A549 (cell line): ENCODE data around the gene FBH1.
"Not testable (repeated sequence)": the region's sequence is repeated elsewhere in the genome, so short reads cannot be mapped to it uniquely, and the experiment has no call there.

Source experiments
- BHLHE40 ChIP-seq: IDR thresholded peaks from 2 replicates; pipeline ENCODE4 v1.6.1; 2012; ENCODE audit warnings: low read depth, low read length, inconsistent platforms
- CEBPB ChIP-seq, 2 experiments: fragments of >200 bp in 1 of 2; sonication (Bioruptor Twin) in 1 of 2; formaldehyde crosslinking in 1 of 2; IDR thresholded peaks; 2 replicates each; pipeline ENCODE4 v1.6.1; 2012 to 2016
- EP300 ChIP-seq, 2 experiments: fragments of >200 bp; sonication (Bioruptor Twin); formaldehyde crosslinking; IDR thresholded peaks; 2 replicates in 1 of 2; 3 replicates in 1 of 2; pipeline ENCODE4 v1.6.1; 2016 to 2017
- ESRRA ChIP-seq: fragments of 150-350 bp; IDR thresholded peaks from 2 replicates; pipeline ENCODE4 v1.6.1; 2014; ENCODE audit warnings: mild to moderate bottlenecking, low read length, borderline replicate concordance
- FOSB ChIP-seq: fragments of 250-450 bp; sonication (Bioruptor Pico); IDR thresholded peaks from 2 replicates; pipeline ENCODE4 v1.5.0; 2020; ENCODE audit warnings: mild to moderate bottlenecking, moderate library complexity
- HDAC2 ChIP-seq: fragments of 200-600 bp; sonication (generic); IDR thresholded peaks from 2 replicates; pipeline ENCODE4 v1.6.1; 2016
- HMGXB4 ChIP-seq: fragments of 250-450 bp; sonication (Bioruptor Pico); IDR thresholded peaks from 2 replicates; pipeline ENCODE4 v1.5.0; 2021; ENCODE audit warnings: mild to moderate bottlenecking, moderate library complexity, borderline replicate concordance
- MAX ChIP-seq: IDR thresholded peaks from 2 replicates; pipeline ENCODE4 v1.6.1; 2012
- MYC ChIP-seq: IDR thresholded peaks from 2 replicates; pipeline ENCODE4 v1.6.1; 2012; ENCODE audit warnings: mild to moderate bottlenecking, inconsistent platforms, low read length, improper control_type of control experiment, borderline replicate concordance
- POLR2A ChIP-seq: IDR thresholded peaks from 2 replicates; pipeline ENCODE4 v1.6.1; 2012; ENCODE audit warnings: mild to moderate bottlenecking, low read length
- ZFP36 ChIP-seq: fragments of 450-650 bp; IDR thresholded peaks from 2 replicates; pipeline ENCODE4 v1.6.1; 2014; ENCODE audit warnings: borderline replicate concordance; ENCODE audit not compliant: partially characterized antibody
- TF ChIP-seq, protein P1 (sequence below): fragments of >200 bp; sonication (Bioruptor Twin); formaldehyde crosslinking; IDR thresholded peaks from 3 replicates; pipeline ENCODE4 v1.5.1; 2016
- TF ChIP-seq, protein P2 (sequence below): fragments of 450-650 bp; IDR thresholded peaks from 2 replicates; pipeline ENCODE4 v1.6.1; 2014; ENCODE audit warnings: antibody characterized with exemption
- TF ChIP-seq, protein P3 (sequence below): fragments of 200-600 bp; sonication (generic); IDR thresholded peaks from 2 replicates; pipeline ENCODE4 v1.6.1; 2016; ENCODE audit warnings: antibody characterized with exemption, mild to moderate bottlenecking, moderate library complexity

DNA sequence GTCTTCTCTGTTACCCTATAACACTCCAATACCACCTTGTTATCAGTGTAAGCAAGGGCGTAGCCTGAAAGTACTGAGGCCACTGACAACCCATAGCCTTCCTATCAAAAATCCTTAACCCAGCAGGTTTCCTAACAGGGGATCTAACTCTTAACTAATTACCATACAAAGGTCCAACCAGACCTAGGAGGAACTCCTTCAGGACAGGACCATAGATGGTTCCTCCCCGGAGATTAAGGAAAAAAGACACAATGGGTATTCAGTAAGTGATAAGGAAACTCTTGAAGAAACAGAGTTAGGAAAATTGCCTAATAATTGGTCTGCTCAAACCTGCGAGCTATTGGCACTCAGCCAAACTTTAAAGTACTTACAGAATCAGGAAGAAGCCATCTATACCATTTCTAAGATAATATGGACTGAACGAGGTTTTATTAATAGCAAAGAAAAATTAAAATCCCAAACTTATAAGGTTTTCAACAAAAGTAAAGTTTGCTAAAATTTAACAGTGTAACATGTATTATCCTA is 22.9 kb upstream of the FBH1 start:
- not testable (repeated sequence) for TF ChIP-seq HDAC2; ZFP36; POLR2A; FOSB (CRISPR knock-in tag); EP300 (IDR thresholded peaks at IDR 0.05); ESRRA; MAX; CEBPB (IDR thresholded peaks at IDR 0.05); BHLHE40; MYC; HMGXB4 (CRISPR knock-in tag)
- TF ChIP-seq, protein P1, sequence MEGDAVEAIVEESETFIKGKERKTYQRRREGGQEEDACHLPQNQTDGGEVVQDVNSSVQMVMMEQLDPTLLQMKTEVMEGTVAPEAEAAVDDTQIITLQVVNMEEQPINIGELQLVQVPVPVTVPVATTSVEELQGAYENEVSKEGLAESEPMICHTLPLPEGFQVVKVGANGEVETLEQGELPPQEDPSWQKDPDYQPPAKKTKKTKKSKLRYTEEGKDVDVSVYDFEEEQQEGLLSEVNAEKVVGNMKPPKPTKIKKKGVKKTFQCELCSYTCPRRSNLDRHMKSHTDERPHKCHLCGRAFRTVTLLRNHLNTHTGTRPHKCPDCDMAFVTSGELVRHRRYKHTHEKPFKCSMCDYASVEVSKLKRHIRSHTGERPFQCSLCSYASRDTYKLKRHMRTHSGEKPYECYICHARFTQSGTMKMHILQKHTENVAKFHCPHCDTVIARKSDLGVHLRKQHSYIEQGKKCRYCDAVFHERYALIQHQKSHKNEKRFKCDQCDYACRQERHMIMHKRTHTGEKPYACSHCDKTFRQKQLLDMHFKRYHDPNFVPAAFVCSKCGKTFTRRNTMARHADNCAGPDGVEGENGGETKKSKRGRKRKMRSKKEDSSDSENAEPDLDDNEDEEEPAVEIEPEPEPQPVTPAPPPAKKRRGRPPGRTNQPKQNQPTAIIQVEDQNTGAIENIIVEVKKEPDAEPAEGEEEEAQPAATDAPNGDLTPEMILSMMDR: not testable (repeated sequence)
- TF ChIP-seq, protein P2, sequence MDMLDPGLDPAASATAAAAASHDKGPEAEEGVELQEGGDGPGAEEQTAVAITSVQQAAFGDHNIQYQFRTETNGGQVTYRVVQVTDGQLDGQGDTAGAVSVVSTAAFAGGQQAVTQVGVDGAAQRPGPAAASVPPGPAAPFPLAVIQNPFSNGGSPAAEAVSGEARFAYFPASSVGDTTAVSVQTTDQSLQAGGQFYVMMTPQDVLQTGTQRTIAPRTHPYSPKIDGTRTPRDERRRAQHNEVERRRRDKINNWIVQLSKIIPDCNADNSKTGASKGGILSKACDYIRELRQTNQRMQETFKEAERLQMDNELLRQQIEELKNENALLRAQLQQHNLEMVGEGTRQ: not testable (repeated sequence)
- TF ChIP-seq, protein P3, sequence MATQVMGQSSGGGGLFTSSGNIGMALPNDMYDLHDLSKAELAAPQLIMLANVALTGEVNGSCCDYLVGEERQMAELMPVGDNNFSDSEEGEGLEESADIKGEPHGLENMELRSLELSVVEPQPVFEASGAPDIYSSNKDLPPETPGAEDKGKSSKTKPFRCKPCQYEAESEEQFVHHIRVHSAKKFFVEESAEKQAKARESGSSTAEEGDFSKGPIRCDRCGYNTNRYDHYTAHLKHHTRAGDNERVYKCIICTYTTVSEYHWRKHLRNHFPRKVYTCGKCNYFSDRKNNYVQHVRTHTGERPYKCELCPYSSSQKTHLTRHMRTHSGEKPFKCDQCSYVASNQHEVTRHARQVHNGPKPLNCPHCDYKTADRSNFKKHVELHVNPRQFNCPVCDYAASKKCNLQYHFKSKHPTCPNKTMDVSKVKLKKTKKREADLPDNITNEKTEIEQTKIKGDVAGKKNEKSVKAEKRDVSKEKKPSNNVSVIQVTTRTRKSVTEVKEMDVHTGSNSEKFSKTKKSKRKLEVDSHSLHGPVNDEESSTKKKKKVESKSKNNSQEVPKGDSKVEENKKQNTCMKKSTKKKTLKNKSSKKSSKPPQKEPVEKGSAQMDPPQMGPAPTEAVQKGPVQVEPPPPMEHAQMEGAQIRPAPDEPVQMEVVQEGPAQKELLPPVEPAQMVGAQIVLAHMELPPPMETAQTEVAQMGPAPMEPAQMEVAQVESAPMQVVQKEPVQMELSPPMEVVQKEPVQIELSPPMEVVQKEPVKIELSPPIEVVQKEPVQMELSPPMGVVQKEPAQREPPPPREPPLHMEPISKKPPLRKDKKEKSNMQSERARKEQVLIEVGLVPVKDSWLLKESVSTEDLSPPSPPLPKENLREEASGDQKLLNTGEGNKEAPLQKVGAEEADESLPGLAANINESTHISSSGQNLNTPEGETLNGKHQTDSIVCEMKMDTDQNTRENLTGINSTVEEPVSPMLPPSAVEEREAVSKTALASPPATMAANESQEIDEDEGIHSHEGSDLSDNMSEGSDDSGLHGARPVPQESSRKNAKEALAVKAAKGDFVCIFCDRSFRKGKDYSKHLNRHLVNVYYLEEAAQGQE: not testable (repeated sequence)
